ENCODE measurements around the gene IMPDH2.
A peak's percentile ranks its signal among the peaks of the same experiment; 100 is the strongest.

IMPDH2 gene

DNA sequence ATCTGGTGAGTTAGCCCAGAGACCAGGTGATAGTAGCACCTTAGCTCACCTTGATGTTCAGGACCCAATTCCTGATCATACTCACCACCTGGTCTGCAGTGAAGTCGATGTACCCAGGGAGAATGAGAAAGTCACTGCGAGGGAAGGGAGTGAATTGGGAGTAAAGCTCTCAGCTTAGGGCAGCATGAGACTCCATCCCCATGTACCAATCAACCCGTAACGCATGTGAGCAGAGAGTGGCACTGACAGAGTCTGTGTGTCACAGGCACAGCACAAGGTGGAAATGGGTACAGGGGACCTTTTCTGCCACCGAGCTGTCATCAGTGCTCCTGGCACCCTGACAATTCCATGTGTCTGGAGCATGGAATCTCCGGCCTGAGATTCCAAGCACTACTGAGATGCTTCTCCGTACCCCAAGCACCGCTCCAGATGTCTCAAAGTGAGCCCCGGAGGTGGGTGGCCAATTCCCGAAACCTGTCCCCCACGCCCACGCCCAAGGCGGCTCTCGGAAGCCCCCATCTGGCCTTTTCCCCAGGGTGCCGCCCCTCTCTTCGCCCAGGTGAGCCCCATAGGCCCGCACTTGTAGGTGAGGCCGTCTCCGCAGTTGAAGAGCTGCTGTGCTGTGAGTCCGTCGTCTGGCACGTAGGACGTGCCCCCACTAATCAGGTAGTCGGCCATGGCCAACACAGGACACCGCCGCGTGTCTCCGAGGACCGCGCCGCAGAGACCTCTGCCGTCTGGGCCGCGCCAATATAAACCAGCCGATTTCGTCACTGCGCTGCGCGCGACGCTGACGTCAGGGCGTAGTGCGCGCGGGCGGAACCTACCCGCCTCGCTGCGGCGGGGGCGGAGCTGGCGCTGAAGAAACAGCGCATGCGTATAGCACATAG lies at the start of gene IMPDH2:
TSS of gene IMPDH2 (minus strand) at position 726 of the 890 bp plus-strand sequence. CDS start at position 678, 48 bp downstream.
- peaks cover 19% of the 10 kb centered on the region for H3K4me1 ChIP-seq (ENCODE audit: insufficient read depth, low read length)
- H3K9me3 ChIP-seq (ENCODE audit: low read length): no peaks in the 10 kb centered on the region
- peaks cover 66% of the 10 kb centered on the region for H3K36me3 ChIP-seq (ENCODE audit: insufficient read depth, low read length)

GRCh38 chr3:49076646-49077045 lies 47.4 kb upstream of the IMPDH2 start:
- Histone ChIP-seq H3K36me3 (ENCODE audit: insufficient read depth, low read length) (peaks cover 59% of the 10 kb centered on the region), H3K4me3 (ENCODE audit: low read length) (no peak overlapping the region), H3K27me3 (ENCODE audit: insufficient read depth, low read length) (no peaks in the 10 kb centered on the region), H3K4me1 (ENCODE audit: insufficient read depth, low read length) (no peaks in the 10 kb centered on the region), H3K9me3 (ENCODE audit: low read length) (no peaks in the 10 kb centered on the region), H2AFZ (ENCODE audit: low read depth, low read length) (no peak overlapping the region)

More for the DNA sequence above, at the start of gene IMPDH2:
- H3K27me3 ChIP-seq (ENCODE audit: insufficient read depth, low read length): no peaks in the 10 kb centered on the region
- peak within 1 kb of the TSS; percentile 63 for H3K4me3 ChIP-seq (ENCODE audit: low read length)
- no peak within 1 kb of the TSS for H2AFZ ChIP-seq (ENCODE audit: low read depth, low read length)

DNA sequence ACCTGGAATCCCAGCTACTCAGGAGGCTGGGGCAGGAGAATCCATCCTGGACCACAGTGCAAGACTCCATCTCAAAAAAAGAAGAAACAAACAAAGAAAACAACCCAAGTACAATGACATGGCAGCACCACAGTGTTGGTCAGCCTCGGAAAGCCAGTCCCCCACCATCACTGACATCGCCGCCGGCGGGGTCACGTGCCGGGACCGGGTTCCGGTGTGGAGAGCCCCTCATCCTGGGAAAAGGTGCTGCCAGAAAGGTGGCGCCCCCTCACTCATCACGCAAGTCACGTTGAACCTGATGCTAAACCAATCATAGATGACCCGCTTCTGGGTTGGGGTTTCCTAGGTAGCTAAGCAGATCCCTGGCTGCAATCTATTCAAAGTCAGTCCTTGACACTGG lies 46.9 kb upstream of the IMPDH2 start:
- Histone ChIP-seq H3K4me3 (ENCODE audit: low read length) (no peak overlapping the region), H3K36me3 (ENCODE audit: insufficient read depth, low read length) (peaks cover 64% of the 10 kb centered on the region), H2AFZ (ENCODE audit: low read depth, low read length) (no peak overlapping the region), H3K9me3 (ENCODE audit: low read length) (no peaks in the 10 kb centered on the region), H3K4me1 (ENCODE audit: insufficient read depth, low read length) (no peaks in the 10 kb centered on the region), H3K27me3 (ENCODE audit: insufficient read depth, low read length) (no peaks in the 10 kb centered on the region)

DNA sequence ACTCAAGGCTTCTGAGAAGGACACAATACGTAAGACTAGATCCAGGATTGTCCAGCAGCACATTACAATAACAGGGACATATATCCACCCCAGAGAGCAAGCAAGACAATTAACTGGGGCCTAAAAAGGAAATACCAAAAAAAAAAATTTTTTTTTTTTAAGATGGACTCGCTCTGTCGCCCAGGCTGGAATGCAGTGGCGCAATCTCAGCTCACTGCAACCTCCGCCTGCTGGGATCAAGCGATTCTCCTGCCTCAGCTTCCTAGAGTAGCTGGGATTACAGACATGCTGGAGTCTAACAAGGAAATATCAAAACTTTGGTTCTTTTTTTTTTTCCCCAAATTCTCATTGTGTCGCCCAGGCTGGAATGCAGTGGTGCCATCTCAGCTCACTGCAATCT lies 28.8 kb upstream of the IMPDH2 start:
- H3K4me3 ChIP-seq (ENCODE audit: low read length): no peak overlapping the region
- no peak overlapping the region for H2AFZ ChIP-seq (ENCODE audit: low read depth, low read length)
- H3K36me3 ChIP-seq (ENCODE audit: insufficient read depth, low read length): peaks cover 63% of the 10 kb centered on the region
- H3K27me3 ChIP-seq (ENCODE audit: insufficient read depth, low read length): no peaks in the 10 kb centered on the region
- H3K9me3 ChIP-seq (ENCODE audit: low read length): no peaks in the 10 kb centered on the region
- no peaks in the 10 kb centered on the region for H3K4me1 ChIP-seq (ENCODE audit: insufficient read depth, low read length)

DNA sequence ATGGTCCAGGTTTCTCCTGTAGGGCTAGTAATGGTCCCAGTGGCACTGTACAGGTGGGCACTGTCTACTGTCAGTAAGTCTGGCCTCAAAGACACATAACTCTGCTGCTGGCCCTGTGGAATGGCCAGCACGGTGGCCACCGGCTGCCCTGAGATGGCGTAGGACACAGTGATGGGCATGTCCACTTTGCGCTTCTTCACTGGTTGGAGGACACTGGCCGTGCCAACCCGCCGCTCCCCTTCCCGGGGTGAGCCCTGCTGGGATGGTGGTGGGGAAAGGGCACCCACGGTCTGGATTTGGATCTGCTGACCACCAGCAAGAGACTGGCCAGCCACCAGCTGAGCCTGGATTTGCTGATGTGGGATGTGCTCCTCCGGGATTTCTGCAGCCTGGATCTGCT lies 28.1 kb upstream of the IMPDH2 start:
- Histone ChIP-seq H3K4me3 (ENCODE audit: low read length) (no peak overlapping the region), H3K36me3 (ENCODE audit: insufficient read depth, low read length) (peaks cover 65% of the 10 kb centered on the region), H3K9me3 (ENCODE audit: low read length) (no peaks in the 10 kb centered on the region), H3K4me1 (ENCODE audit: insufficient read depth, low read length) (no peaks in the 10 kb centered on the region), H3K27me3 (ENCODE audit: insufficient read depth, low read length) (no peaks in the 10 kb centered on the region), H2AFZ (ENCODE audit: low read depth, low read length) (no peak overlapping the region)

GRCh38 chr3:49054344-49054862 lies 25.2 kb upstream of the IMPDH2 start:
- peaks cover 62% of the 10 kb centered on the region for H3K36me3 ChIP-seq (ENCODE audit: insufficient read depth, low read length)
- H3K27me3 ChIP-seq (ENCODE audit: insufficient read depth, low read length): no peaks in the 10 kb centered on the region
- H2AFZ ChIP-seq (ENCODE audit: low read depth, low read length): no peak overlapping the region

DNA sequence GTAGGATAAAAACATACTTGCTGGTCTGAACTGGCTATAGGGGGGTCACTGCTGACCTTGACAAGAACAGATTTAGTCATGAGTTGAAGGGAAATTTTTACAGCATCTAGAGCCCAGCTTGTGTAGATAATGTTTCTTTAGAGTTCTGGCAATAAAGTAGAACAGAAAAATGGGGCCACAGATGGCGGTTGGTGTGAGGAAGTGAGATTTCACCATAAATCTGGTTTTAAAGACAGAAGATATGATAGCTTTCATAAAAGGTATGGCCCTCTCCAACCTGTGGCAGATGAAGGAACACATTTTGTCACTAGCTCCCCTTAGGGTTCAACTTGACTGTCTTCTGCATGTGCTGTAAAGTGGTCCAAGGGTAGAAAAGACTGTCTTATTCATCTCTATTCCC lies 24.3 kb upstream of the IMPDH2 start:
- Histone ChIP-seq H3K36me3 (ENCODE audit: insufficient read depth, low read length) (peaks cover 60% of the 10 kb centered on the region), H2AFZ (ENCODE audit: low read depth, low read length) (no peak overlapping the region), H3K27me3 (ENCODE audit: insufficient read depth, low read length) (no peaks in the 10 kb centered on the region)

More at GRCh38 chr3:49054344-49054862, 25.2 kb upstream of the IMPDH2 start:
- no peaks in the 10 kb centered on the region for H3K4me1 ChIP-seq (ENCODE audit: insufficient read depth, low read length)
- H3K9me3 ChIP-seq (ENCODE audit: low read length): no peaks in the 10 kb centered on the region
- no peak overlapping the region for H3K4me3 ChIP-seq (ENCODE audit: low read length)

DNA sequence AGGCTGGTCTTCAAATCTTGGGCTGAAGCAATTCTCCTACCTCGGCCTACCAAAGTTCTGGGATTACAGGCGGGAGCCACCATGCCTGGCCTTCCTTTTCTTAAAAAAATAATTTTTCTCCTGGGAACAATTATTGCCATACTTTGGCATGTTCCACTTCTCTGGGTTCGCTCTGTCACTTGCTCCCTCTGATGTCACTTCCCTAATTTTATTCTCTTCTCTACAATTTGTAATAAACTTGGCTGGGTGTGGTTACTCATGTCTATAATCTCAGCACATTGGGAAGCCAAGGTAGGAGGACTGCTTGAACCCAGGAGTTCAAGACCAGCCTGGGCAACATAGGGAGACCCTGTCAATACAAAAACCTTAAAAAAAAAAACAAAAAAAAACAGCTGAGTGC lies 6.1 kb upstream of the IMPDH2 start:
- H3K4me1 ChIP-seq (ENCODE audit: insufficient read depth, low read length): no peaks in the 10 kb centered on the region
- no peaks in the 10 kb centered on the region for H3K9me3 ChIP-seq (ENCODE audit: low read length)
- H2AFZ ChIP-seq (ENCODE audit: low read depth, low read length): no peak overlapping the region
- H3K36me3 ChIP-seq (ENCODE audit: insufficient read depth, low read length): peaks cover 60% of the 10 kb centered on the region
- H3K4me3 ChIP-seq (ENCODE audit: low read length): no peak overlapping the region
- H3K27me3 ChIP-seq (ENCODE audit: insufficient read depth, low read length): no peaks in the 10 kb centered on the region

More for the DNA sequence above, 24.3 kb upstream of the IMPDH2 start:
- H3K4me3 ChIP-seq (ENCODE audit: low read length): no peak overlapping the region
- no peaks in the 10 kb centered on the region for H3K9me3 ChIP-seq (ENCODE audit: low read length)
- no peaks in the 10 kb centered on the region for H3K4me1 ChIP-seq (ENCODE audit: insufficient read depth, low read length)

DNA sequence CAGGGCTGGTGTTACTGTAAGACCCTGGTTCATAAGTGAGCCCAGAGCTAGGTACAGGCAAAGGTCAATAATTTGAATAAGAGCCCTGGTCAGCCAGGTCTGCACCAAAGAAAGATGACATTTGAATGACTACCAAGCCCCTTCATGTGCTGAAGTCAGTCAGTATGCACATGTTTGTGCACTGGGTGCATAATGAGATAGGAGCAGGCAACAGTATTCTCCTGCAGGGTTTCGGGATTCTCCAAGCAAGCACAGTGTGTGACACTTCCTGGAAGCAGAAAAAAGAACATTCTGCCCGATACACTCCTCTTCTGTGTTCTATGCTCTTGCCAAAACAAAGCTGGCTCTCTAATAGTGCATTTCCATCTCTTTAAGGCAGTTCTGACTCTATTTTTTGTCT lies 5.5 kb upstream of the IMPDH2 start:
- no peaks in the 10 kb centered on the region for H3K27me3 ChIP-seq (ENCODE audit: insufficient read depth, low read length)
- no peaks in the 10 kb centered on the region for H3K9me3 ChIP-seq (ENCODE audit: low read length)
- peaks cover 59% of the 10 kb centered on the region for H3K36me3 ChIP-seq (ENCODE audit: insufficient read depth, low read length)
- peaks cover 3% of the 10 kb centered on the region for H3K4me1 ChIP-seq (ENCODE audit: insufficient read depth, low read length)
- no peak overlapping the region for H2AFZ ChIP-seq (ENCODE audit: low read depth, low read length)
- H3K4me3 ChIP-seq (ENCODE audit: low read length): no peak overlapping the region

- no peak overlapping the region for H2AFZ ChIP-seq (ENCODE audit: low read depth, low read length)
- H3K9me3 ChIP-seq (ENCODE audit: low read length): no peaks in the 10 kb centered on the region
- H3K4me1 ChIP-seq (ENCODE audit: insufficient read depth, low read length): peaks cover 19% of the 10 kb centered on the region
- H3K27me3 ChIP-seq (ENCODE audit: insufficient read depth, low read length): no peaks in the 10 kb centered on the region
- no peak overlapping the region for H3K4me3 ChIP-seq (ENCODE audit: low read length)
- H3K36me3 ChIP-seq (ENCODE audit: insufficient read depth, low read length): peaks cover 56% of the 10 kb centered on the region
Measured at GRCh38 chr3:49032646-49033304, 3.6 kb upstream of the IMPDH2 start.

- Histone ChIP-seq H3K36me3 (ENCODE audit: insufficient read depth, low read length) (peaks cover 66% of the 10 kb centered on the region), H3K27me3 (ENCODE audit: insufficient read depth, low read length) (no peaks in the 10 kb centered on the region), H3K4me1 (ENCODE audit: insufficient read depth, low read length) (peaks cover 19% of the 10 kb centered on the region), H3K9me3 (ENCODE audit: low read length) (no peaks in the 10 kb centered on the region), H2AFZ (ENCODE audit: low read depth, low read length) (no peak overlapping the region), H3K4me3 (ENCODE audit: low read length) (no peak overlapping the region)
Measured at GRCh38 chr3:49030321-49030720, 1.1 kb upstream of the IMPDH2 start.

GRCh38 chr3:49029563-49029884 lies 326 bp upstream of the IMPDH2 start:
- Histone ChIP-seq H2AFZ (ENCODE audit: low read depth, low read length) (no peak overlapping the region), H3K27me3 (ENCODE audit: insufficient read depth, low read length) (no peaks in the 10 kb centered on the region), H3K36me3 (ENCODE audit: insufficient read depth, low read length) (peaks cover 66% of the 10 kb centered on the region), H3K9me3 (ENCODE audit: low read length) (no peaks in the 10 kb centered on the region), H3K4me3 (ENCODE audit: low read length) (peak overlapping the region; percentile 63), H3K4me1 (ENCODE audit: insufficient read depth, low read length) (peaks cover 19% of the 10 kb centered on the region)

- Histone ChIP-seq H3K27me3 (ENCODE audit: insufficient read depth, low read length) (no peaks in the 10 kb centered on the region), H3K36me3 (ENCODE audit: insufficient read depth, low read length) (peaks cover 67% of the 10 kb centered on the region), H3K4me3 (ENCODE audit: low read length) (peak overlapping the region; percentile 63), H2AFZ (ENCODE audit: low read depth, low read length) (no peak overlapping the region), H3K9me3 (ENCODE audit: low read length) (no peaks in the 10 kb centered on the region), H3K4me1 (ENCODE audit: insufficient read depth, low read length) (peaks cover 19% of the 10 kb centered on the region)
Measured at GRCh38 chr3:49028298-49028672, 913 bp downstream of the IMPDH2 start.

All from neuron (in vitro differentiated cells).